Measurements from ENCODE around the gene RASAL2.

GRCh38 chr1:178143730-178144690, 50.1 kb downstream of the RASAL2 start:
- no peak for TF ChIP-seq CTCF (IDR thresholded peaks at IDR 0.05)
- no peak for TF ChIP-seq POLR2A (IDR thresholded peaks at IDR 0.05)

Data from adrenal gland (tissue), 5 donors.